Upper lobe of left lung (tissue), 6 donors: ENCODE data around the gene CRYBG1. TPM values are rescaled to one million over a fixed set of nuclear protein-coding genes. Genes with fewer than 3 reads are reported as not detected.

Experiments used
- ATAC-seq, 2 donors: fragments of 200-7000 bp; cut with Tn5 transposase; one replicate each; pipeline ENCODE4 v1.9.1; 2022; ENCODE audit warnings: mild to moderate bottlenecking in 2 of 2, moderate library complexity in 2 of 2; ENCODE audit not compliant: low FRiP score in 2 of 2
- DNase-seq, 2 donors: peaks; one replicate each; pipeline ENCODE4 v3.0.0-alpha.2; 2019 to 2020
- H3K27ac ChIP-seq, 4 donors: fragments of 200-600 bp; sonication (generic); one replicate each; pipeline ENCODE4 v1.5.1; 2016 to 2019
- H3K27me3 ChIP-seq, 4 donors: fragments of 200-600 bp; sonication (generic); one replicate each; pipeline ENCODE4 v1.5.1; 2017 to 2019
- H3K36me3 ChIP-seq, 4 donors: fragments of 200-600 bp; sonication (generic); one replicate each; pipeline ENCODE4 v1.5.1; 2016 to 2019
- H3K4me1 ChIP-seq, 4 donors: fragments of 200-600 bp; sonication (generic); one replicate each; pipeline ENCODE4 v1.5.1; 2018 to 2019
- H3K4me3 ChIP-seq, 4 donors: fragments of 200-600 bp; sonication (generic); one replicate each; pipeline ENCODE4 v1.5.1; 2017 to 2019; ENCODE audit warnings: mild to moderate bottlenecking in 2 of 4, moderate library complexity in 1 of 4
- H3K9me3 ChIP-seq, 4 donors: fragments of 200-600 bp; sonication (generic); one replicate each; pipeline ENCODE4 v1.5.1; 2018 to 2019
- EP300 ChIP-seq, 4 donors: sonication (generic); formaldehyde crosslinking; IDR thresholded peaks; one replicate each; pipeline ENCODE4 v1.5.1; 2017; ENCODE audit warnings: antibody characterized with exemption in 4 of 4, control low read depth in 2 of 4
- POLR2A ChIP-seq, 4 donors: fragments of 450-650 bp; IDR thresholded peaks; one replicate each; pipeline ENCODE4 v1.5.1; 2016 to 2017; ENCODE audit warnings: antibody characterized with exemption in 4 of 4, mild to moderate bottlenecking in 2 of 4
- POLR2AphosphoS5 ChIP-seq, 2 donors: sonication (generic); formaldehyde crosslinking; IDR thresholded peaks; one replicate each; pipeline ENCODE4 v1.5.1; 2017; ENCODE audit warnings: antibody characterized with exemption in 2 of 2
- WGBS, 2 donors: methylation state at CpG; one replicate each; pipeline ENCODE4 v1.1.5; 2017 to 2018; 5-methylcytosine and 5-hydroxymethylcytosine counted together
- total RNA-seq, 6 donors: library from RNA; depleted of rRNA in 4 of 6; stranded (reverse); fragments of >200 nt in 4 of 6; gene quantifications; one replicate each; pipeline versions ENCODE4 v1.1.0 to v1.2.1, GENCODE V29; 2016 to 2021
- TF ChIP-seq, protein P1 (sequence below), 6 experiments: fragments of 450-650 bp in 4 of 6; fragments of 200-600 bp in 2 of 6; sonication (generic) in 2 of 6; IDR thresholded peaks; one replicate each; pipeline ENCODE4 v1.5.1; 2016 to 2019; ENCODE audit warnings: antibody characterized with exemption in 6 of 6
- donor health status: DM: no; HTN: no; CAD: no; lungs with moderate emphysema.
- donor health status: DM: no; HTN: yes; CAD: no; lungs with severe emphysema.

The CRYBG1 gene, protein sequence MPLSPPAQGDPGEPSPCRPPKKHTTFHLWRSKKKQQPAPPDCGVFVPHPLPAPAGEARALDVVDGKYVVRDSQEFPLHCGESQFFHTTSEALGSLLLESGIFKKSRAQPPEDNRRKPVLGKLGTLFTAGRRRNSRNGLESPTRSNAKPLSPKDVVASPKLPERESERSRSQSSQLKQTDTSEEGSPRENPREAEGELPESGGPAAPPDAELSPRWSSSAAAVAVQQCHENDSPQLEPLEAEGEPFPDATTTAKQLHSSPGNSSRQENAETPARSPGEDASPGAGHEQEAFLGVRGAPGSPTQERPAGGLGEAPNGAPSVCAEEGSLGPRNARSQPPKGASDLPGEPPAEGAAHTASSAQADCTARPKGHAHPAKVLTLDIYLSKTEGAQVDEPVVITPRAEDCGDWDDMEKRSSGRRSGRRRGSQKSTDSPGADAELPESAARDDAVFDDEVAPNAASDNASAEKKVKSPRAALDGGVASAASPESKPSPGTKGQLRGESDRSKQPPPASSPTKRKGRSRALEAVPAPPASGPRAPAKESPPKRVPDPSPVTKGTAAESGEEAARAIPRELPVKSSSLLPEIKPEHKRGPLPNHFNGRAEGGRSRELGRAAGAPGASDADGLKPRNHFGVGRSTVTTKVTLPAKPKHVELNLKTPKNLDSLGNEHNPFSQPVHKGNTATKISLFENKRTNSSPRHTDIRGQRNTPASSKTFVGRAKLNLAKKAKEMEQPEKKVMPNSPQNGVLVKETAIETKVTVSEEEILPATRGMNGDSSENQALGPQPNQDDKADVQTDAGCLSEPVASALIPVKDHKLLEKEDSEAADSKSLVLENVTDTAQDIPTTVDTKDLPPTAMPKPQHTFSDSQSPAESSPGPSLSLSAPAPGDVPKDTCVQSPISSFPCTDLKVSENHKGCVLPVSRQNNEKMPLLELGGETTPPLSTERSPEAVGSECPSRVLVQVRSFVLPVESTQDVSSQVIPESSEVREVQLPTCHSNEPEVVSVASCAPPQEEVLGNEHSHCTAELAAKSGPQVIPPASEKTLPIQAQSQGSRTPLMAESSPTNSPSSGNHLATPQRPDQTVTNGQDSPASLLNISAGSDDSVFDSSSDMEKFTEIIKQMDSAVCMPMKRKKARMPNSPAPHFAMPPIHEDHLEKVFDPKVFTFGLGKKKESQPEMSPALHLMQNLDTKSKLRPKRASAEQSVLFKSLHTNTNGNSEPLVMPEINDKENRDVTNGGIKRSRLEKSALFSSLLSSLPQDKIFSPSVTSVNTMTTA (N-terminal part only)
- total RNA-seq, result 10 to 100 TPM; 17.8 to 35.1 (median 25.5) TPM

DNA sequence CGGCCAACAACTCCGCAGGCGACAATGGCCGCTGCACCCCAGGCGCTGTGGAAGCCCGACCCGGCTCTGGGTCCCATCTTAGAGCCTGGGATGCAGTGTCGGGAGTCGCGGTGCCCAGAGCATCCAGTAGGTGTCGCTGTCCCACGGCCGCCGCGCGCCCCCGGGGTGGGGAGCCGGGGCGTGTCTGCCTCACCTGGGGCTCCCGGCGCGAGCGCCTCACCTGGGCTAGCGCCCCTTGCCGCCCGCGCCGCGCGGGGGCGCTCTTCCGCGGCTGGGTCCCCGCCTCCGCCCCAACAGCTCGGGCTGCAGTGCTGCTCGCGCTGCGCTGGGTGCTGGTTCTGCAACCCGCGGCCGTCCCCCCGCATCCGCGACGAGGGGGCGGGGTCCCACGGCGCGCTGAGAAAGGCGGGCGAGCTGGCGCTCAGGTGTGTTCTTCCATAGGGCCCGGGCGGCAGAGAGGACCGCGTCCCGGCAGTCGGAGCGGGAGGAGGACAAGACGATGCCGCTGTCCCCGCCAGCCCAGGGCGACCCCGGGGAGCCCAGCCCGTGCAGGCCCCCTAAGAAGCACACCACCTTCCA, at the start of gene CRYBG1:
CRYBG1 (plus strand) TSS at position 308 of the 579 bp plus-strand sequence; CDS start at position 500, 192 bp downstream.
- WGBS, 2 donors, result 0% methylated on average over 23 of the region's 66 CpGs; no CpG with 5 or more reads in 1 of the 2 donors
- Histone ChIP-seq H3K36me3 (no peaks in the 10 kb centered on the region), H3K27me3 (peaks cover 0 to 14% (median 9%) of the 10 kb centered on the region in 4 donors), H3K4me1 (peaks cover 8 to 16% (median 13%) of the 10 kb centered on the region in 4 donors), H3K4me3 (peak within 1 kb of the TSS in 3 of 4 donors; percentile 44 to 56 (median 53)), H3K27ac (no peak within 1 kb of the TSS), H3K9me3 (no peaks in the 10 kb centered on the region)
- peak; percentile 82 to 95 for DNase-seq
- peak; percentile 92 to 95 for ATAC-seq
- TF ChIP-seq POLR2A (IDR thresholded peaks at IDR 0.05) (no peak), EP300 (IDR thresholded peaks at IDR 0.05) (no peak), POLR2AphosphoS5 (IDR thresholded peaks at IDR 0.05) (no peak)
- TF ChIP-seq, protein P1, sequence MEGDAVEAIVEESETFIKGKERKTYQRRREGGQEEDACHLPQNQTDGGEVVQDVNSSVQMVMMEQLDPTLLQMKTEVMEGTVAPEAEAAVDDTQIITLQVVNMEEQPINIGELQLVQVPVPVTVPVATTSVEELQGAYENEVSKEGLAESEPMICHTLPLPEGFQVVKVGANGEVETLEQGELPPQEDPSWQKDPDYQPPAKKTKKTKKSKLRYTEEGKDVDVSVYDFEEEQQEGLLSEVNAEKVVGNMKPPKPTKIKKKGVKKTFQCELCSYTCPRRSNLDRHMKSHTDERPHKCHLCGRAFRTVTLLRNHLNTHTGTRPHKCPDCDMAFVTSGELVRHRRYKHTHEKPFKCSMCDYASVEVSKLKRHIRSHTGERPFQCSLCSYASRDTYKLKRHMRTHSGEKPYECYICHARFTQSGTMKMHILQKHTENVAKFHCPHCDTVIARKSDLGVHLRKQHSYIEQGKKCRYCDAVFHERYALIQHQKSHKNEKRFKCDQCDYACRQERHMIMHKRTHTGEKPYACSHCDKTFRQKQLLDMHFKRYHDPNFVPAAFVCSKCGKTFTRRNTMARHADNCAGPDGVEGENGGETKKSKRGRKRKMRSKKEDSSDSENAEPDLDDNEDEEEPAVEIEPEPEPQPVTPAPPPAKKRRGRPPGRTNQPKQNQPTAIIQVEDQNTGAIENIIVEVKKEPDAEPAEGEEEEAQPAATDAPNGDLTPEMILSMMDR (IDR thresholded peaks at IDR 0.05), result peak; percentile 79 to 96 (median 91)

GRCh38 chr6:106315765-106316374, 44.6 kb upstream of the CRYBG1 start:
- peaks cover 0 to 21% (median 3%) of the 10 kb centered on the region in 4 donors for H3K36me3 ChIP-seq
- H3K27me3 ChIP-seq, result no peaks in the 10 kb centered on the region
- H3K27ac ChIP-seq, result no peak overlapping the region
- DNase-seq (no peak), ATAC-seq (no peak)
- 53 to 62% methylated on average over 6 of the region's 6 CpGs for WGBS, 2 donors
- TF ChIP-seq POLR2A (IDR thresholded peaks at IDR 0.05), result no peak
- TF ChIP-seq, protein P1 (IDR thresholded peaks at IDR 0.05), result no peak
- no peak for TF ChIP-seq POLR2AphosphoS5 (IDR thresholded peaks at IDR 0.05)
- TF ChIP-seq EP300 (IDR thresholded peaks at IDR 0.05), result no peak
- H3K4me1 ChIP-seq, result peaks cover 0 to 22% (median 5%) of the 10 kb centered on the region in 4 donors
- H3K9me3 ChIP-seq, result no peaks in the 10 kb centered on the region
- no peak overlapping the region for H3K4me3 ChIP-seq

DNA sequence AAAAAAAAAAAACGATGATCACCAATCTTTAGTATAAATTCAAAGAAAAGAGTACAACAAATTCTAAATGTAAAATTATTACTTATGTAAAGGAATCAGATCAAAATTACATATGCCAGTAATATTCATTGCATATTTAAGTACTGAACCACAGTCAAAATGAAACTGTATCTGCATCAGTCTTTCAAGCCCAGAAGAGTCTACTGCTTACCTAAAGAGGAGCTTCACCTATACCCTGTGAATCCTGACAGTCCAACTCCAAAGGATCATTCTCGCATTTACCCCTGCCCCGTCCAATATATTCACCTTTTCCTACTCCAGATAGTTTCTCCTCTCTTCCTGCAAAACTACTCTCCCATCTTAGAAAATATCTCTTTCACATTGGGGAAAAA, 44.1 kb upstream of the CRYBG1 start:
- Histone ChIP-seq H3K4me1 (peaks cover 0 to 22% (median 5%) of the 10 kb centered on the region in 4 donors), H3K9me3 (no peaks in the 10 kb centered on the region), H3K27ac (no peak overlapping the region), H3K36me3 (peaks cover 0 to 21% (median 3%) of the 10 kb centered on the region in 4 donors), H3K4me3 (no peak overlapping the region), H3K27me3 (no peaks in the 10 kb centered on the region)
- TF ChIP-seq POLR2AphosphoS5 (IDR thresholded peaks at IDR 0.05), result no peak
- TF ChIP-seq, protein P1 (IDR thresholded peaks at IDR 0.05), result no peak
- TF ChIP-seq POLR2A (IDR thresholded peaks at IDR 0.05), result no peak
- TF ChIP-seq EP300 (IDR thresholded peaks at IDR 0.05), result no peak
- WGBS, 2 donors, result 91 to 93% methylated on average over 3 of the region's 3 CpGs
- ATAC-seq (no peak), DNase-seq (no peak)

- DNase-seq, result no peak
- H3K4me1 ChIP-seq, result peaks cover 0 to 27% (median 7%) of the 10 kb centered on the region in 4 donors
- H3K9me3 ChIP-seq, result no peaks in the 10 kb centered on the region
- no peaks in the 10 kb centered on the region for H3K27me3 ChIP-seq
- WGBS, 2 donors, result 65 to 75% methylated on average over 2 of the region's 2 CpGs
- TF ChIP-seq POLR2AphosphoS5 (IDR thresholded peaks at IDR 0.05) (no peak), EP300 (IDR thresholded peaks at IDR 0.05) (no peak), POLR2A (IDR thresholded peaks at IDR 0.05) (no peak)
- TF ChIP-seq, protein P1 (IDR thresholded peaks at IDR 0.05), result no peak
- no peak for ATAC-seq
- peaks cover 0 to 21% (median 3%) of the 10 kb centered on the region in 4 donors for H3K36me3 ChIP-seq
- no peak overlapping the region for H3K27ac ChIP-seq
- H3K4me3 ChIP-seq, result no peak overlapping the region
Observed at GRCh38 chr6:106318061-106318460, 42.5 kb upstream of the CRYBG1 start.
